Nephron (organoid): ENCODE results near the gene IRF8.

Source experiments
- H3K27ac Mint-ChIP-seq, 3 experiments: 2 replicates each; pipeline ENCODE4 v1.8.0; 2020; ENCODE audit warnings: mixed read lengths in 3 of 3, mild to moderate bottlenecking in 2 of 3, moderate library complexity in 1 of 3
- H3K27me3 Mint-ChIP-seq: 2 replicates; pipeline ENCODE4 v1.8.0; 2021; ENCODE audit warnings: low read depth, mild to moderate bottlenecking, moderate library complexity, mixed read lengths
- H3K36me3 Mint-ChIP-seq: 2 replicates; pipeline ENCODE4 v1.8.0; 2020; ENCODE audit warnings: low read depth, mixed read lengths
- H3K4me1 Mint-ChIP-seq: 2 replicates; pipeline ENCODE4 v1.8.0; 2020; ENCODE audit warnings: mixed read lengths
- H3K4me3 Mint-ChIP-seq, 3 experiments: 2 replicates each; pipeline ENCODE4 v1.8.0; 2020; ENCODE audit warnings: mild to moderate bottlenecking in 3 of 3, mixed read lengths in 3 of 3, moderate library complexity in 2 of 3
- H3K9me3 Mint-ChIP-seq: 2 replicates; pipeline ENCODE4 v1.8.0; 2020; ENCODE audit warnings: mixed read lengths
- TF ChIP-seq, protein P1 (sequence below), 3 experiments: fragments of 200-600 bp; sonication (generic); IDR thresholded peaks; one replicate each; pipeline ENCODE4 v1.5.0; 2021; ENCODE audit warnings: antibody characterized with exemption in 3 of 3; ENCODE audit not compliant: unreplicated experiment in 3 of 3

IRF8 gene

DNA sequence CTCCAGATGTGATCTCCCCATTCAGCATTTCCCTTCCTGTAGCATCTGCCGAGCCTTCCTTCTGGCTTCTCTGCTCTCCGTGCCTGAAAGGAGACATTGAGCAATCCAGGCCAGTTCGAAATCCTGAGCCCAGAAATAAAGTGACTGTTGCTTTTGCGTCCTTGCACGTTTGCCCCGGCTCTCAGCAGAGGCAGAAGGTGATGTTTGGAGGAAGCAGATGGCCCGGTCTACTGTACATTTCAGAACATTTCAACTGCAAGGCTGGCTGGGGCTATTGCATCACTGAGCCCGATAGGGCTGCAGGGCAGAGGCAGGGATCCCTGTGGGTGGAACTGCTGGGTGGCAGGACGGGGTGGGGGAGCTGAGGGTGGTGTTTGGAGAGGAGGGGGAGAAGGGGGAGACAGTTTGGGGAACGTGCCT lies 29.4 kb downstream of the IRF8 start:
- no peaks in the 10 kb centered on the region for H3K9me3 Mint-ChIP-seq
- peak overlapping the region in 2 of 3 experiments; percentile 7 to 50 for H3K27ac Mint-ChIP-seq
- TF ChIP-seq, protein P1, sequence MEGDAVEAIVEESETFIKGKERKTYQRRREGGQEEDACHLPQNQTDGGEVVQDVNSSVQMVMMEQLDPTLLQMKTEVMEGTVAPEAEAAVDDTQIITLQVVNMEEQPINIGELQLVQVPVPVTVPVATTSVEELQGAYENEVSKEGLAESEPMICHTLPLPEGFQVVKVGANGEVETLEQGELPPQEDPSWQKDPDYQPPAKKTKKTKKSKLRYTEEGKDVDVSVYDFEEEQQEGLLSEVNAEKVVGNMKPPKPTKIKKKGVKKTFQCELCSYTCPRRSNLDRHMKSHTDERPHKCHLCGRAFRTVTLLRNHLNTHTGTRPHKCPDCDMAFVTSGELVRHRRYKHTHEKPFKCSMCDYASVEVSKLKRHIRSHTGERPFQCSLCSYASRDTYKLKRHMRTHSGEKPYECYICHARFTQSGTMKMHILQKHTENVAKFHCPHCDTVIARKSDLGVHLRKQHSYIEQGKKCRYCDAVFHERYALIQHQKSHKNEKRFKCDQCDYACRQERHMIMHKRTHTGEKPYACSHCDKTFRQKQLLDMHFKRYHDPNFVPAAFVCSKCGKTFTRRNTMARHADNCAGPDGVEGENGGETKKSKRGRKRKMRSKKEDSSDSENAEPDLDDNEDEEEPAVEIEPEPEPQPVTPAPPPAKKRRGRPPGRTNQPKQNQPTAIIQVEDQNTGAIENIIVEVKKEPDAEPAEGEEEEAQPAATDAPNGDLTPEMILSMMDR (IDR thresholded peaks at IDR 0.05; ENCODE audit: unreplicated experiment in 3 of 3): no peak
- H3K4me3 Mint-ChIP-seq: no peak overlapping the region
- H3K4me1 Mint-ChIP-seq: peaks cover 24% of the 10 kb centered on the region
- peaks cover 76% of the 10 kb centered on the region for H3K27me3 Mint-ChIP-seq
- no peaks in the 10 kb centered on the region for H3K36me3 Mint-ChIP-seq

- peaks cover 18% of the 10 kb centered on the region for H3K4me1 Mint-ChIP-seq
- no peaks in the 10 kb centered on the region for H3K36me3 Mint-ChIP-seq
- H3K27ac Mint-ChIP-seq: no peak overlapping the region
- H3K27me3 Mint-ChIP-seq: peaks cover 75% of the 10 kb centered on the region
- H3K4me3 Mint-ChIP-seq: no peak overlapping the region
- TF ChIP-seq, protein P1 (IDR thresholded peaks at IDR 0.05; ENCODE audit: unreplicated experiment in 3 of 3): no peak
- no peaks in the 10 kb centered on the region for H3K9me3 Mint-ChIP-seq
Measured at GRCh38 chr16:85929259-85929721, 30.3 kb downstream of the IRF8 start.

GRCh38 chr16:85930301-85930700 lies 31.3 kb downstream of the IRF8 start:
- H3K4me3 Mint-ChIP-seq: no peak overlapping the region
- peaks cover 76% of the 10 kb centered on the region for H3K27me3 Mint-ChIP-seq
- H3K9me3 Mint-ChIP-seq: no peaks in the 10 kb centered on the region
- no peak overlapping the region for H3K27ac Mint-ChIP-seq
- H3K4me1 Mint-ChIP-seq: peaks cover 13% of the 10 kb centered on the region
- H3K36me3 Mint-ChIP-seq: no peaks in the 10 kb centered on the region
- TF ChIP-seq, protein P1 (IDR thresholded peaks at IDR 0.05; ENCODE audit: unreplicated experiment in 3 of 3): no peak

- H3K4me3 Mint-ChIP-seq: no peak overlapping the region
- no peaks in the 10 kb centered on the region for H3K9me3 Mint-ChIP-seq
Measured at GRCh38 chr16:85931596-85932402, 32.8 kb downstream of the IRF8 start.

DNA sequence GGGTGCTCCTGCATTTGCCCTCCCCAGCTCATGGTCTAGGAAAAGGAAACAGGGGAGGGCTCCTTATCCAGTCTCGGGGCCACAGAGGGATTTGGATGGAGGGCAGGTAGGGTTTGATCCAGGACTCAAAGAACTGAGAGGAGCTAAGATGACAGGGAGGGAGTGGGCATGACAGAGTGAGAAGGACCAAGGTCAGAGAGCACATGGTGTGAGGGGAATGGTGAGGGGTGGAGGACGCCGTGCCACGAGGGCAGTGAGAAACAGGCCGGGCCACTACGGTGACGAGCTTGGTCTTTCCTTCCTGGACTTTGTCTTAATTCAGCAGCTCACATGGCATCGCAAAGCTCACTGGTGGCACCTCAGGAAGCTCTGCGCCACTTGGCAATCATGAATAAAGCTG lies 35.2 kb downstream of the IRF8 start:
- H3K4me1 Mint-ChIP-seq: no peaks in the 10 kb centered on the region
- TF ChIP-seq, protein P1 (IDR thresholded peaks at IDR 0.05; ENCODE audit: unreplicated experiment in 3 of 3): no peak
- no peaks in the 10 kb centered on the region for H3K36me3 Mint-ChIP-seq
- H3K27ac Mint-ChIP-seq: no peak overlapping the region
- peaks cover 76% of the 10 kb centered on the region for H3K27me3 Mint-ChIP-seq
- H3K9me3 Mint-ChIP-seq: no peaks in the 10 kb centered on the region
- H3K4me3 Mint-ChIP-seq: no peak overlapping the region

More at GRCh38 chr16:85931596-85932402, 32.8 kb downstream of the IRF8 start:
- Mint-ChIP-seq H3K27me3 (peaks cover 77% of the 10 kb centered on the region), H3K27ac (no peak overlapping the region), H3K36me3 (no peaks in the 10 kb centered on the region), H3K4me1 (peaks cover 13% of the 10 kb centered on the region)
- TF ChIP-seq, protein P1 (IDR thresholded peaks at IDR 0.05; ENCODE audit: unreplicated experiment in 3 of 3): no peak
